Measurements from ENCODE around the gene ARFIP2.

The ARFIP2 gene

GRCh38 chr11:6456361-6457073, 24.6 kb downstream of the ARFIP2 start:
- Histone ChIP-seq H4K20me1 (ENCODE audit: insufficient read depth, low read length) (no peaks in the 10 kb centered on the region), H3K4me3 (ENCODE audit: low read length) (no peak overlapping the region)

GRCh38 chr11:6455070-6455469, 26.1 kb downstream of the ARFIP2 start:
- no peaks in the 10 kb centered on the region for H3K36me3 ChIP-seq (replicated peaks; ENCODE audit: low read depth, low read length)
- no peaks in the 10 kb centered on the region for H3K9me3 ChIP-seq (ENCODE audit: insufficient read depth, low read length)
- H3K4me3 ChIP-seq (ENCODE audit: low read length), result no peak overlapping the region
- no peaks in the 10 kb centered on the region for H3K27me3 ChIP-seq (ENCODE audit: low read depth, low read length)
- no peak overlapping the region for H3K9ac ChIP-seq (ENCODE audit: low read length)
- no peaks in the 10 kb centered on the region for H3K4me1 ChIP-seq (ENCODE audit: low read length)
- no peak overlapping the region for H2AFZ ChIP-seq (ENCODE audit: low read depth, low read length)
- H3K79me2 ChIP-seq (ENCODE audit: low read length), result no peaks in the 10 kb centered on the region
- no peaks in the 10 kb centered on the region for H4K20me1 ChIP-seq (ENCODE audit: insufficient read depth, low read length)
- H3K4me2 ChIP-seq (ENCODE audit: low read length), result no peak overlapping the region
- TF ChIP-seq, protein P1, sequence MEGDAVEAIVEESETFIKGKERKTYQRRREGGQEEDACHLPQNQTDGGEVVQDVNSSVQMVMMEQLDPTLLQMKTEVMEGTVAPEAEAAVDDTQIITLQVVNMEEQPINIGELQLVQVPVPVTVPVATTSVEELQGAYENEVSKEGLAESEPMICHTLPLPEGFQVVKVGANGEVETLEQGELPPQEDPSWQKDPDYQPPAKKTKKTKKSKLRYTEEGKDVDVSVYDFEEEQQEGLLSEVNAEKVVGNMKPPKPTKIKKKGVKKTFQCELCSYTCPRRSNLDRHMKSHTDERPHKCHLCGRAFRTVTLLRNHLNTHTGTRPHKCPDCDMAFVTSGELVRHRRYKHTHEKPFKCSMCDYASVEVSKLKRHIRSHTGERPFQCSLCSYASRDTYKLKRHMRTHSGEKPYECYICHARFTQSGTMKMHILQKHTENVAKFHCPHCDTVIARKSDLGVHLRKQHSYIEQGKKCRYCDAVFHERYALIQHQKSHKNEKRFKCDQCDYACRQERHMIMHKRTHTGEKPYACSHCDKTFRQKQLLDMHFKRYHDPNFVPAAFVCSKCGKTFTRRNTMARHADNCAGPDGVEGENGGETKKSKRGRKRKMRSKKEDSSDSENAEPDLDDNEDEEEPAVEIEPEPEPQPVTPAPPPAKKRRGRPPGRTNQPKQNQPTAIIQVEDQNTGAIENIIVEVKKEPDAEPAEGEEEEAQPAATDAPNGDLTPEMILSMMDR (IDR thresholded peaks at IDR 0.05; ENCODE audit: low read depth, low read length), result no peak
- no peak for TF ChIP-seq EZH2phosphoT487 (IDR thresholded peaks at IDR 0.05; ENCODE audit: low read depth)
- H3K27ac ChIP-seq (ENCODE audit: low read length), result no peak overlapping the region

More at GRCh38 chr11:6456361-6457073, 24.6 kb downstream of the ARFIP2 start:
- Histone ChIP-seq H3K27ac (ENCODE audit: low read length) (no peak overlapping the region), H3K79me2 (ENCODE audit: low read length) (no peaks in the 10 kb centered on the region), H3K9ac (ENCODE audit: low read length) (no peak overlapping the region), H3K27me3 (ENCODE audit: low read depth, low read length) (no peaks in the 10 kb centered on the region), H2AFZ (ENCODE audit: low read depth, low read length) (no peak overlapping the region), H3K36me3 (replicated peaks; ENCODE audit: low read depth, low read length) (no peaks in the 10 kb centered on the region), H3K4me1 (ENCODE audit: low read length) (no peaks in the 10 kb centered on the region), H3K4me2 (ENCODE audit: low read length) (no peak overlapping the region), H3K9me3 (ENCODE audit: insufficient read depth, low read length) (no peaks in the 10 kb centered on the region)
- TF ChIP-seq EZH2phosphoT487 (IDR thresholded peaks at IDR 0.05; ENCODE audit: low read depth), result no peak
- TF ChIP-seq, protein P1 (IDR thresholded peaks at IDR 0.05; ENCODE audit: low read depth, low read length), result no peak

DNA sequence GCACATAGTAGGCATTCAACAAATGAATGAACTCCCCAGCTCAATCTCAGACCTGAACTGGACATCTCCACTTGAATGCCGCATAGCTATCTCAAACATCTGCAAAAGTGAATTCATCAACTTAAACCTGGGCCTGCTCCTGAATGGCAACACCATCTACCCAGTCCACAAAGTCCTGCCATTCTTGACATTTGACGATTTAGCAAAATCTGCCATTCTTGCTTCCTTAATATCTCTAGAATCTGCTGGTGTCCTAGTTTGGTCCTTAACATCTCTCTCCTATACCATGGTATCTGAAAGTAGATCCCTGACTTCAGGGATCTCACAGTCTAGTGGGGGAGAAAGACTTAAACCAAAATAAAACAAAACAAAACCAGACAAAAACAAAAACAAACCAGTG, 28.0 kb downstream of the ARFIP2 start:
- Histone ChIP-seq H3K27ac (ENCODE audit: low read length) (no peak overlapping the region), H3K9ac (ENCODE audit: low read length) (no peak overlapping the region), H2AFZ (ENCODE audit: low read depth, low read length) (no peak overlapping the region), H3K4me2 (ENCODE audit: low read length) (no peak overlapping the region), H3K9me3 (ENCODE audit: insufficient read depth, low read length) (no peaks in the 10 kb centered on the region), H3K4me1 (ENCODE audit: low read length) (no peaks in the 10 kb centered on the region), H3K79me2 (ENCODE audit: low read length) (no peaks in the 10 kb centered on the region), H3K27me3 (ENCODE audit: low read depth, low read length) (no peaks in the 10 kb centered on the region), H3K4me3 (ENCODE audit: low read length) (no peak overlapping the region), H4K20me1 (ENCODE audit: insufficient read depth, low read length) (no peaks in the 10 kb centered on the region), H3K36me3 (replicated peaks; ENCODE audit: low read depth, low read length) (no peaks in the 10 kb centered on the region)
- TF ChIP-seq EZH2phosphoT487 (IDR thresholded peaks at IDR 0.05; ENCODE audit: low read depth), result no peak
- TF ChIP-seq, protein P1 (IDR thresholded peaks at IDR 0.05; ENCODE audit: low read depth, low read length), result no peak

DNA sequence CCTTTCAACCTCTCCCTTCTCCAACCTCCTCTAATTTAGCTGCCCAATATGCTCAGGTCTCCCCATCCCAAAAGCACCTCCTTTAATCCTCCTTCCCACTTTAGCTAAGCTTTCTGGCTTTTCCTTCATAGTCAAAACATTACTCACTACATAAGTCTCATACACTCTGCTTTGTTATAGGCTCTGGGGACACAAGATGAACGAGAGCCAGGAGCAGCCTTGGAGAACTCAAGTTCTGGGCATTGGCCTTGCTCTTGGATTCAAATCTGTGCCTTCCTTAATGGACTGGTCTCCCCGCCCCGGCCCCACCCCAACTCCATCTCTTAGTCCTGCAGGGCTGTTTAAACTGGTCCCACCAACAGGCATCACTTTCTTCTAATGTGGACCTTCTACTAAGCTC, 28.9 kb downstream of the ARFIP2 start:
- no peak for TF ChIP-seq EZH2phosphoT487 (IDR thresholded peaks at IDR 0.05; ENCODE audit: low read depth)
- TF ChIP-seq, protein P1 (IDR thresholded peaks at IDR 0.05; ENCODE audit: low read depth, low read length), result no peak
- Histone ChIP-seq H3K79me2 (ENCODE audit: low read length) (no peaks in the 10 kb centered on the region), H3K9me3 (ENCODE audit: insufficient read depth, low read length) (no peaks in the 10 kb centered on the region), H3K9ac (ENCODE audit: low read length) (no peak overlapping the region), H3K4me2 (ENCODE audit: low read length) (no peak overlapping the region), H3K27me3 (ENCODE audit: low read depth, low read length) (no peaks in the 10 kb centered on the region), H3K27ac (ENCODE audit: low read length) (no peak overlapping the region), H4K20me1 (ENCODE audit: insufficient read depth, low read length) (no peaks in the 10 kb centered on the region), H3K36me3 (replicated peaks; ENCODE audit: low read depth, low read length) (no peaks in the 10 kb centered on the region), H3K4me3 (ENCODE audit: low read length) (no peak overlapping the region), H2AFZ (ENCODE audit: low read depth, low read length) (no peak overlapping the region), H3K4me1 (ENCODE audit: low read length) (no peaks in the 10 kb centered on the region)
